Measurements from ENCODE around the gene PPM1H. TPM values are rescaled to one million over a fixed set of nuclear protein-coding genes. Genes with fewer than 3 reads are reported as not detected.

PPM1H gene
- total and polyA plus RNA-seq, 2 donors (not counting 1 experiment from before 2014, with no cell fraction given) = 0.01 TPM; not detected in 1

DNA sequence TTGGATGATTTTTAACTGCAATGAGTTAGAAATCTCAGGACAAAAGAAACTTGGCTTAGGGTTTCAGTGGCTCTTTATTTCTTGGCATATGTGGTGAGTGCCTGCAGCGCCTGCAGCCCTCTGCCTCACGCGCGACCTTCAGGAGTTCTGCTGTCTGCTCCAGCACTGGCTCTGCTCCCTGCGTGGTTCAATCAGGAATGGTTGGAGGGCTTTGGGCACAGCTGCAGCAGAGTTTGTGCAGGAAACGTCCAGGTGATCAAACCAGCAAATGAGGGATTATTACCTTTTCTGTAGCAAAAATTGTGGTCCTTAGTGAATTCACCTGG is 19.8 kb downstream of the PPM1H start:
- Histone ChIP-seq H3K79me2 (ENCODE audit: control insufficient read depth, insufficient read depth, low read length) (no peaks in the 10 kb centered on the region), H3K36me3 (replicated peaks in 1 of 2; ENCODE audit: control extremely low read depth in 1 of 2, control insufficient read depth in 1 of 2, extremely low read depth in 1 of 2, insufficient read depth in 2 of 2, low read length in 1 of 2) (no peaks in the 10 kb centered on the region), H3K4me2 (replicated peaks; ENCODE audit: low read depth, low read length, poor library complexity, severe bottlenecking) (no peak overlapping the region), H3K9ac (ENCODE audit: low read length) (no peak overlapping the region), H3K27me3 (replicated peaks in 1 of 4; ENCODE audit: control extremely low read depth in 1 of 4, control insufficient read depth in 3 of 4, insufficient read depth in 4 of 4, low read length in 3 of 4) (no peaks in the 10 kb centered on the region), H3K9me3 (ENCODE audit: control extremely low read depth in 1 of 3, control insufficient read depth in 2 of 3, insufficient read depth in 1 of 3, low read length in 2 of 3) (no peaks in the 10 kb centered on the region), H3K4me1 (ENCODE audit: control insufficient read depth in 2 of 2, insufficient read depth in 2 of 2, low read length in 2 of 2) (no peaks in the 10 kb centered on the region), H4K20me1 (ENCODE audit: control insufficient read depth, insufficient read depth, low read length, poor library complexity, severe bottlenecking) (no peaks in the 10 kb centered on the region), H2AFZ (ENCODE audit: insufficient read depth, low read depth, low read length, poor library complexity, severe bottlenecking) (no peak overlapping the region), H3K27ac (ENCODE audit: low read length in 2 of 2) (no peak overlapping the region), H3K4me3 (ENCODE audit: control extremely low read depth in 1 of 5, extremely low read depth in 1 of 5, insufficient read depth in 1 of 5, low read depth in 2 of 5, low read length in 4 of 5) (no peak overlapping the region)
- ATAC-seq (ENCODE audit: low read depth) (no peak), DNase-seq (no peak)
- Mint-ChIP-seq H3K27ac (no peak overlapping the region), H3K4me1 (no peaks in the 10 kb centered on the region), H3K4me3 (no peak overlapping the region), H3K27me3 (peaks cover 13% of the 10 kb centered on the region), H3K9me3 (ENCODE audit: insufficient read depth) (no peaks in the 10 kb centered on the region)
- ChIA-PET POLR2A (no interaction called here), CTCF (no interaction called here)
- TF ChIP-seq CTCF (IDR thresholded peaks at IDR 0.05) (no peak), EZH2 (IDR thresholded peaks at IDR 0.05; ENCODE audit: borderline replicate concordance, insufficient read depth, low read depth, low read length, poor library complexity, severe bottlenecking) (no peak)
- intact Hi-C loops (cut with micrococcal nuclease) = loop anchor here (10.0 kb wide), 1 partner anchor 1540 kb away; no protein-coding TSS in a partner anchor
- 90% methylated on average over 6 of the region's 6 CpGs for WGBS (ENCODE audit: insufficient coverage)

GRCh38 chr12:62914443-62915203 is 20.3 kb downstream of the PPM1H start:
- ChIA-PET POLR2A (no interaction called here), CTCF (no interaction called here)
- Mint-ChIP-seq H3K27me3 (peaks cover 14% of the 10 kb centered on the region), H3K27ac (no peak overlapping the region), H3K9me3 (ENCODE audit: insufficient read depth) (no peaks in the 10 kb centered on the region), H3K4me1 (no peaks in the 10 kb centered on the region), H3K4me3 (no peak overlapping the region)
- Histone ChIP-seq H2AFZ (ENCODE audit: insufficient read depth, low read depth, low read length, poor library complexity, severe bottlenecking) (no peak overlapping the region), H3K4me2 (replicated peaks; ENCODE audit: low read depth, low read length, poor library complexity, severe bottlenecking) (no peak overlapping the region), H3K9ac (ENCODE audit: low read length) (no peak overlapping the region), H3K4me1 (ENCODE audit: control insufficient read depth in 2 of 2, insufficient read depth in 2 of 2, low read length in 2 of 2) (no peaks in the 10 kb centered on the region), H4K20me1 (ENCODE audit: control insufficient read depth, insufficient read depth, low read length, poor library complexity, severe bottlenecking) (no peaks in the 10 kb centered on the region), H3K27ac (ENCODE audit: low read length in 2 of 2) (no peak overlapping the region), H3K36me3 (replicated peaks in 1 of 2; ENCODE audit: control extremely low read depth in 1 of 2, control insufficient read depth in 1 of 2, extremely low read depth in 1 of 2, insufficient read depth in 2 of 2, low read length in 1 of 2) (no peaks in the 10 kb centered on the region), H3K9me3 (ENCODE audit: control extremely low read depth in 1 of 3, control insufficient read depth in 2 of 3, insufficient read depth in 1 of 3, low read length in 2 of 3) (no peaks in the 10 kb centered on the region), H3K79me2 (ENCODE audit: control insufficient read depth, insufficient read depth, low read length) (no peaks in the 10 kb centered on the region), H3K4me3 (ENCODE audit: control extremely low read depth in 1 of 5, extremely low read depth in 1 of 5, insufficient read depth in 1 of 5, low read depth in 2 of 5, low read length in 4 of 5) (no peak overlapping the region), H3K27me3 (replicated peaks in 1 of 4; ENCODE audit: control extremely low read depth in 1 of 4, control insufficient read depth in 3 of 4, insufficient read depth in 4 of 4, low read length in 3 of 4) (no peaks in the 10 kb centered on the region)
- DNase-seq = no peak
- intact Hi-C loops (cut with micrococcal nuclease) = loop anchor here (10.0 kb wide), 1 partner anchor 1540 kb away; no protein-coding TSS in a partner anchor
- WGBS (ENCODE audit: insufficient coverage) = 89% methylated on average over 4 of the region's 7 CpGs
- no peak for ATAC-seq (ENCODE audit: low read depth)
- no peak for TF ChIP-seq EZH2 (IDR thresholded peaks at IDR 0.05; ENCODE audit: borderline replicate concordance, insufficient read depth, low read depth, low read length, poor library complexity, severe bottlenecking)
- TF ChIP-seq CTCF (IDR thresholded peaks at IDR 0.05) = no peak

Data from B cell (primary cell).